GDM1 (cell line): ENCODE data around the gene HOXD12.

Experiments used
- DNase-seq: peaks from one replicate; lab custom pipeline; 2025; lab: John Stamatoyannopoulos, UW

The HOXD12 gene

GRCh38 chr2:176092270-176093144, 7.1 kb upstream of the HOXD12 start, which contains the start of gene HOXD13:
Gene HOXD13 (plus strand): TSS chr2:176092721. CDS start chr2:176092891, 170 bp downstream.
- DNase-seq = no peak

DNA sequence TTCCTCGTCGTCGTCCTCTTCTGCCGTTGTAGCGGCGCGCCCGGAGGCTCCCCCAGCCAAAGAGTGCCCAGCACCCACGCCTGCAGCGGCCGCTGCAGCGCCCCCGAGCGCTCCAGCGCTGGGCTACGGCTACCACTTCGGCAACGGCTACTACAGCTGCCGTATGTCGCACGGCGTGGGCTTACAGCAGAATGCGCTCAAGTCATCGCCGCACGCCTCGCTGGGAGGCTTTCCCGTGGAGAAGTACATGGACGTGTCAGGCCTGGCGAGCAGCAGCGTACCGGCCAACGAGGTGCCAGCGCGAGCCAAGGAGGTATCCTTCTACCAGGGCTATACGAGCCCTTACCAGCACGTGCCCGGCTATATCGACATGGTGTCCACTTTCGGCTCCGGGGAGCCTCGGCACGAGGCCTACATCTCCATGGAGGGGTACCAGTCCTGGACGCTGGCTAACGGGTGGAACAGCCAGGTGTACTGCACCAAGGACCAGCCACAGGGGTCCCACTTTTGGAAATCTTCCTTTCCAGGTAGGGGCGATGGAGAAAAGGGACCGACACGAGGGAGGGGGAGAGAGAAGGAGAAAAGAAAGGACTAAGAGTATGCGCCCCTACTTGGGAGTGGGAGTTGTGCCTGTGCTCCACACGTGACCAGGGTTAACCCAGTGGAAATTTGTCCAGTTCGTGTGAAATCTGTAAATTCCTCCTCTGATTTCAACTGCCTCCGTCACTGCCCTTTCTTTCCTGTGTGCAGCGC, 6.3 kb upstream of the HOXD12 start:
- DNase-seq = no peak

DNA sequence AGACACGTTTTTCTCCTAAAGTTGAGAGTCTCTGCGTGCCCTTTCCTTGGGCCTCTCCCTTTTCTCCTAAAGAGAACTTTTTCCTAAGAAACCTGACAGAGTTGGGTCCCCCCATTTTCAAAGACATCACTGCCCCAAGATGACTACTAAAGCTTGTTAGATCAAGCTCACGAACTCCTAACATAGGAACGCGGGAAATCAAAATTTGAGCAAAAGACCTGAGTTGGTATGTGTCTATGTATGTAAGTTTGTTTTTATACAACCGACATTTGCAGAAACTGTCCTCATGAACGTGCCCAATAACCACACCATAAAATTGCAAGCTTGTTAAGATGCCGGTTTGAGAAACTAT, 5.7 kb upstream of the HOXD12 start:
- DNase-seq = no peak

GRCh38 chr2:176094349-176094748, 5.2 kb upstream of the HOXD12 start:
- DNase-seq = no peak

- DNase-seq = no peak
Observed at GRCh38 chr2:176095421-176095820, 4.2 kb upstream of the HOXD12 start.

DNA sequence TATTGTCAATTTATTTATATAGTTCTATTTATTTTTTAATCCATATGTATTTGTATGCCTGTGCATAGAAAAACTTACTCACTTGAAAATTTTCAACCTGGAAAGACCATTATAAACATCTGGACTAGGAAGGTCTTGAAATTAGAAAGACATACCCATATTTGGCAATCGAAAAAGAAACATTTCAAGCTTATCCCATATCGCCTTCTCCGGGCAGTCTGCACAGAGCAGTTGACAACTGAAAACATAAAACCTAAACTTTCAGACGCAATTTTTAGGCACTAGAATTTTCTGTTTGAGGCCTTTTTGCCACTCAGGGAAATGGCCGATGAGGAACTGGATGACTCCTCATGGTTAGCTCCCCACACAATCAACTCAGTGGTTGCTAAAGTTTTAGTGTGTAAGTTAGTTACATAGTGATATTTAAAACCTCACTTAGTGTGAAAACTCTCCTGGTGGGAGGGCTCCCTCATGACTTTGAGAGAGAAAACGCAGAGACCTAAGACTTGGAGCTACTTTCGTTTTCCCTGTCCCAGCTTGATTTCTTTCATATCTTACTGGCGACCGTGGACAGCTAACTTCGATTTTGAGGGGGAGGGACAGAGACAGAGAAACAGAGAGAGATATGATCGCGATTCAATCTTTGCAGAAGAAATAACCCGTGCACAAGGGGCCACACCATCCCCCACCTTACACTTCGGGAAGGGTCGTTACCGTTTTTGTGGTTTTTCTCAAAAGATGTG, 3.2 kb upstream of the HOXD12 start:
- DNase-seq = no peak

DNA sequence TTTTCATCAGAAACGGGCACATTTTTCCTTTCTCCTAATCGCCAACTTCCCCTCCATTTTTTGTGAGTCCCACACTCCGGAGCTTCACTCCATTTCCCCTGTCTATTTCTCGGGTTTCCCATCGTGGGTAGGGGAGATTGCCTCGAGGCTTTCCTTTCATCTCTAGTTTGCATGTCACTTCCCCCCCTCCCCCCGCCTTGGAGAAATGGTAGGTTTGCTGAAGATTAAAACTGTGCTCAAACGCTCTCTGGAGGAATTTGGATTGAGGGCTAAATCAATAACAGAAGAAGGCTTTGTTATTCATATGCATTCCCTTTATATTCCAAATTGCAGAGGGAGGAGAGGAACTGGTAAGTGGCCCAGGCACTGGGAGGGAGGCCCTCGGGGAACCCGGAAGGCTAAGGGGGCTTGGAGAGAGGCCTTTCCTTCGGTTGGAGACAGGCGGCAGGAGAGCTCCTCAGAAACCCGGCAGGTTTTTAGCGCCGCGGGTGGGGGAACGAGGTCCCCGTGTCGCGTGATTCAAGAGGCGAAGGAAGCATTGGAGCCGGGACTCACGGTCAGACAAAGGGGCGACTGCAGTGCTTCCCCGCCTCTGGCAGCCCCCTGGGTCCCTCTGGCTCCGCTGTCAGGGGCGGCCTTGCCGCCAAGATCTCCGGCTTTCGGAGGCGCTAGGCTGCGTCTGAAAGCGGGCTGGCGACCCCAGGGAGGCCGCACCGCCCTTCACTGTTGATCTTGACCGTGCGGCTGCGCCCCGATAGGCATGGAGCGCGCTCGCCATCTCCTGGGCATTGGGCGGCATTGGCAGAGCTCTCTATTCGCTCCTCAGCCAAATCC, 2.4 kb upstream of the HOXD12 start:
- peak; percentile 52 for DNase-seq

GRCh38 chr2:176097820-176098365, 1.7 kb upstream of the HOXD12 start:
- DNase-seq = no peak

- DNase-seq = no peak
Observed at GRCh38 chr2:176098366-176099158, 1.0 kb upstream of the HOXD12 start.

- DNase-seq = no peak
Observed at GRCh38 chr2:176099159-176099727, 352 bp upstream of the HOXD12 start.

GRCh38 chr2:176100547-176101140, 1.0 kb downstream of the HOXD12 start:
- DNase-seq = no peak

- no peak for DNase-seq
Observed at GRCh38 chr2:176101216-176101830, 1.7 kb downstream of the HOXD12 start.

GRCh38 chr2:176101842-176102241, 2.2 kb downstream of the HOXD12 start:
- DNase-seq = no peak

DNA sequence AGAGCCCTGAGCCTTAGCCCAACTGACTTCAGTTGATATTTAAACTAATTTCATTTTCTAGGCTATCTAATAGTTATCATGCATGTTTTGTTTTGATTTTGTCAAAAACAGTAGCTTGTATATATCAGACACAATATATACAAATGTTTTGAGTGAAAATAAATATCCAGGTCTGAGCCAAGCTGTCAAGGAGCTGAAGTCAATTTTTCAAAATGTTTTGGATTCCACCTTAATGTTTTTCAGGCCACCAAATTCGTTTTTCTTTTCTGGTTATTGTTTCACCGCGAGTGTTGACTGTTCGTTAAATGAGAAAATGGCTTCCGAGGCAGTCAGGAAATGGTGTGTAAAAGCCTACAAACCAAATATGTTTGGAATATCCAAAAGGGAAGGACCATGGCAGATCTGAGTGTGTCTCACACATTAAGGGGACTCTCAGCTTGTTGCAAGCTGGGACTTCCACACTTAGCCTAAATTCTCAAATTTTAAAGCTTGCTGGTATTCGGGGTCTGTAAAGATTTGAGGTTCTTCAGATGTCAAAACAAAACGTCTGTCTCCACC, 2.8 kb downstream of the HOXD12 start:
- no peak for DNase-seq

DNA sequence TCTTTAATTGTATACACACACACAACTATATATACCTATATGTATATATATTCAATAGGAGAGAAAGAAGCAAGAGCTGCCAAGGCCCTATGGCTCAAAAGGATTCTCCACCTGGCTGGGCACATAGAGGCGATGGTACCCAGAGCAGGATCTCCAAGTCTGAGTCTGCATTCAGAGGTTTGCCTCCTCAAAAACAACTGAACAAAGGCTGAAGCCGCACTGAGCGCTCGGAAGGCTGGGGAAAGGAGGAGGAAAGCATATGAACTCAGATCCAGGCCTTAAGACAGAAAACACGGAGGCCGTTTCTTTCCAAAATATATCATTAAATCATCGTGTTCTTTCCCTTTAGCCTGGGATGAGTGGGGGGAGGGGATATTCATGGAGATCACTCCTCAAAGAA, 3.6 kb downstream of the HOXD12 start:
- DNase-seq = no peak

GRCh38 chr2:176103742-176104315, 4.2 kb downstream of the HOXD12 start:
- DNase-seq = no peak

GRCh38 chr2:176104316-176105077, 4.9 kb downstream of the HOXD12 start:
- DNase-seq = no peak
